ENCODE data around the gene CNKSR1. TPM values are rescaled to one million over a fixed set of nuclear protein-coding genes. Genes with fewer than 3 reads are reported as not detected.
"Not testable (repeated sequence)": the region's sequence is repeated elsewhere in the genome, so short reads cannot be mapped to it uniquely, and the experiment has no call there.

Gene CNKSR1
- total RNA-seq, 1 experiment from 2014 or later = 0.26 TPM

DNA sequence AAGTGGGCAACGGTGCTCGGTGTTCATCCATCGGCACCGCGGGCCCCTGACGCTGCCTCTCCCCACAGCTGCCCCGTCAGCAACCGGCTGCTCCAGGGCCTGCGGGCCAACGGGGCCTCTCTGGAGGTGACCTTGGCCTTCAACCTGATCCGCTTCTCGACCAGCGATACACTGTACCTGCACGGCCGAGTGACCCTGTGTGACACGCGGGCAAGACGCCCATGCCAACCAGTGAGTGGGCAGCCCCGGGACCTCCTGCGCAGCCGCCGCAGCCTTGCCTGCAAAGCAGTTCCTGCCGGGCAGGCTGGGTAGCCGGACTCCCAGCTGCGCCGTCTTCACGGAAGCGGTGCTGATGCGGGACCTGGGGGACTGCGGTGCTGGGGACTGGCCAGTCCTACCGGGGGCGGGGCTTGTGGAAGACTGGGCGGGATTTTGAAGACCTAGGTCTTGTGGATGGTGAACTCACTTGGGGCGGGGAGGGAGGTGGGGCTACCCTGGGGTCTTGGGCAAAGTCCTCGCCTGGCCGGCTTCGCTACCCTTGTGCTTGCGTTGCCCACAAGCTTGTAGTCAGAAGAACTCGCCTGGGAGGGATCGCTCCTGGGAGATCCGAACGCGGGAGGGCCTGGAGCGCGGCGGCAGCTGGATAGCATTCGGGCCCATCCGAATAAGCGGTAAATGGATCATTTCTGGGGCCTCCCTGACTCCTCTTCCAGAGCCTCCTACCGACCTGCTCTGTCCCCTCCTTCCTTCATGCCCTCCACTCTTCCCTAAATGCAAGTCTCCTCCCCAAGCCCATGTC is 47.9 kb downstream of the CNKSR1 start:
- no peak for DNase-seq (ENCODE audit: low read depth)

DNA sequence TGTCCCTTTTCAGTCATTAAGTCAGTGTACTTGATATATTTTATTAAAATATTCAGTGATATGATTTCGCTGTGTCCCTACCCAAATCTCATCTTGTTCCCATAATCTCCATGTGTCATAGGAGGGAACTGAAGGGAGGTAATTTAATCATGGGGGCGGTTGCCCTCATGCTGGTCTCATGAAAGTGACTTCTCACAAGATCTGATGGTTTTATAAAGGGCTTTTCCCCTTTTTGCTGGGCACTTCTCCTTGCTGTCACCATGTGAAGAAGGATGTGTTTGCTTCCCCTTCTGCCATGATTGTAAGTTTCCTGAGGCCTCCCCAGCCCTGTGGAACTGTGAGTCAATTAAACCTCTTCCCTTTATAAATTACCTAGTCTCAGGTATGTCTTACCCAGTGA is 53.4 kb downstream of the CNKSR1 start:
- DNase-seq (ENCODE audit: low read depth) = not testable (repeated sequence)

DNA sequence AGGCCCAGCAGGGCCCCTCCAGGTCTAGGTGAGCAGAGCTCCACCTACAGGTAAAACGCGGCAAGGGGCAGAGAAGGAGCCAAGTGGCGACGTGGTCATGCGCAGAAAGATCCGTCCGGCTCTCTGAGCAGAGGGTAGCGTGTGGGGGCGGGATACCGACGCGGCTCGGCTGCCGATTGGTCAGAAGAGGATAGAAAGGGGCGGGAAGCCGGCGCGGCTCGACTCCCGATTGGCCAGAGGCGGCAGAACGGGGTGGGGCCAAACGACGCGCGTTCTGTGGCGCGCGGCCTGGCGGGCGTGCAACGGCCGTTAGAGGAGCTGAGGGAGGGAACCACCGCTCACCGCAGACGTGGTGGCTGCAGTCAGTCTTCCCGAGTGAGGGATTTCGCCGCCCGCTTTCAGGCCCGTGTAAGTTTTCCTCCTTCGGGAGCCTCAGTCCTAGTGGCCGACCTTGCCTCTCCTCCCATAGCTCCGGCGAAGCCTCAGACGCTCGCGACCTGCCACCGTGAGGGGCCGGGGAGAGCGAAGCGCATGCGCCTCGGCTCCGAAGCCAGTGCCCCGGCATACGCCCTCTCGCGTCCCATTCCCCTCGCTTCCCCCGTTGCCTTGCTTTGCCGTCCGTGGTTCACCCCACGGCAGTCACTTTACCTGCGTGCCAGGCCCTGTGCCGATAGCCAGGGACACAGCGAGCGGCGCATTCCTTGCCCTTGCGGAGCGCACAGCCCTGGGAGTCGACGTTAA is 56.8 kb downstream of the CNKSR1 start, which contains the start of gene CEP85:
TSS of gene CEP85 (plus strand) at position 298 of the 741 bp plus-strand sequence. CDS start 5,584 bp downstream, outside the sequence.
- DNase-seq (ENCODE audit: low read depth) = peak; percentile 96

DNA sequence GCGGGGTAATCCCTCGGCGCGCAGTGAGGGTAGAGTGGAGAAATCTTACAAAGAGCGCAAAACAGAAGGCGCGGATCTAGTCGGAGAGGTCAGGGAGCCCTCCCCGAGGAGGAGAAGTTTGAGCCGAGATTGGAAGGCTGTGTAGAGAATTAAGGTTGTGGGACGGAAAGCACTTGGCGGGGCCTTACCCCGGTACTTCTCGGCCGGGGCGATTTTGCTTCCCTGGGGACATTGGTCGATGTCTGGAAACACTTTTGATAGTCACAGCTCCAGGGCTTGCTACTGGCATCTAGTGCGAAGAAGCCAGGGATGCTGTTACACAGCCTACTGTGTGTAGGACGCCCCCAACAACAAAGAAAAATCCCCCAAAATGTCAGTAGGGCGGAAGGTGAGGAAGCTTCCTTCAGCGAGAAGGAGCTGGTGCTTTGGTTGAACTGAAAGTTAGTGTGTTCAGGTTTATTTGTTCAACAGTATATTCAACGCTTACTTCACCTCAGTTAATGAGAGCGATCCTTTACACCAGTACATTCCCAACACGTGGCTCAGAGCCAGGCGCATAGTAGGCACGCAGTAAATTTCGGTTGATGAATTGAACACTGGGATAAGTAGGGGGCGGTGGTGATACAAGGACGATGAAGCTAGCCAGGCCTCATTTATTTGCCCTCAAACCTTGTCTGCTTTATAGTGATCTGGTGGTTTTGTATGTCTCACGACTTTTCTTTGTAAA is 57.5 kb downstream of the CNKSR1 start:
- DNase-seq (ENCODE audit: low read depth) = peak; percentile 29

DNA sequence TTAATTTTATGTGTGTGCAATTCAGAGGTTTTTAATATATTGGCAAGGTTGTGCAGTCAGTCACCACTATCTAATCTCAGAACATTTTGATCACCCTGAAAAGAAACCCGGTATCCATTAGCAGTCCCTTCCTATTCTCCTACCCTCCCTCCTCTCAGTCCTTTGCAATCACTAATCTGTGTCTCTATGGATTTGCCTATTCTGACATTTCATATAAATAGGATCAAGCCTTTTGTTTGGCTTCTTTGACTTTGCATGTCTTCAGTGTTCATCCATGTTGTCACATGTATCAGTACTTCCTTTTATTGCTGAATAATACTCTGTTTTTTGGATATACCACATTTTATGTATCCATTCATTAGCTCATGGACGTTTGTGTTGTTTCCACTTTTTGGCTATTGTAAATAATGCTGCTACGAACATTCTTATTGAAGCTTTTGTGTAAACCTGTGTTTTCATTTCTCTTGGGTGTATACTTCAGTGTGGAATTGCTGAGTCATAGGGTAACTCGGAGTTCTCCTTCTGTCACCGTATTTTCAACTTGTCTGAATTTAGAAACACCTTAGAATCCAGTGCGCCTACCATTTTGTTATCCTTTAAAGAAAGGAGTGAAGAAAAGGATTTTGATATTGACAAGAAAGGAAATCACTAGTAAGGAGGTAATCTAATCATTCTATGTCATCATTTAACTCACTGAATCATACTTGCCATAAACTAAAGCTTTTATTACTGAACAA is 60.1 kb downstream of the CNKSR1 start:
- peak; percentile 3 for DNase-seq (ENCODE audit: low read depth)

Other genes with a start within 250 kb of the CNKSR1 start
- 5.4 and 7.1 TPM in 2 replicates for gene PAFAH2, start 179.4 kb upstream of the CNKSR1 start, total RNA-seq (2014; rRNA removed; shearing (Covaris generic))
- gene EXTL1, start 155.7 kb upstream of the CNKSR1 start, total RNA-seq (2014; rRNA removed; shearing (Covaris generic)) = not detected in 2 replicates
- not detected in 2 replicates for gene SLC30A2, start 131.4 kb upstream of the CNKSR1 start, total RNA-seq (2014; rRNA removed; shearing (Covaris generic))
- gene TRIM63, start 109.9 kb upstream of the CNKSR1 start, total RNA-seq (2014; rRNA removed; shearing (Covaris generic)) = not detected in 2 replicates
- gene PDIK1L, start 65.7 kb upstream of the CNKSR1 start, total RNA-seq (2014; rRNA removed; shearing (Covaris generic)) = 4.0 and 4.5 TPM in 2 replicates
- gene FAM110D, start 18.4 kb upstream of the CNKSR1 start, total RNA-seq (2014; rRNA removed; shearing (Covaris generic)) = 0.10 and 0.19 TPM in 2 replicates
- not detected in 2 replicates for gene C1orf232, start 8.5 kb upstream of the CNKSR1 start, total RNA-seq (2014; rRNA removed; shearing (Covaris generic))
- gene ZNF593, start 7.6 kb upstream of the CNKSR1 start, total RNA-seq (2014; rRNA removed; shearing (Covaris generic)) = 51.1 and 51.9 TPM in 2 replicates
- not detected in 2 replicates for gene ZNF593OS, start 5.7 kb upstream of the CNKSR1 start, total RNA-seq (2014; rRNA removed; shearing (Covaris generic))
- not detected in 2 replicates for gene CATSPER4, start 13.1 kb downstream of the CNKSR1 start, total RNA-seq (2014; rRNA removed; shearing (Covaris generic))
- gene CEP85, start 56.7 kb downstream of the CNKSR1 start, total RNA-seq (2014; rRNA removed; shearing (Covaris generic)) = 15.5 and 18.3 TPM in 2 replicates
- 143 and 314 TPM in 2 replicates for gene SH3BGRL3, start 102.6 kb downstream of the CNKSR1 start, total RNA-seq (2014; rRNA removed; shearing (Covaris generic))
- gene UBXN11, start 129.1 kb downstream of the CNKSR1 start, total RNA-seq (2014; rRNA removed; shearing (Covaris generic)) = 4.0 and 4.5 TPM in 2 replicates
- not detected in 2 replicates for gene CD52, start 140.5 kb downstream of the CNKSR1 start, total RNA-seq (2014; rRNA removed; shearing (Covaris generic))
- gene CRYBG2, start 176.6 kb downstream of the CNKSR1 start, total RNA-seq (2014; rRNA removed; shearing (Covaris generic)) = 0.03 and 0.27 TPM in 2 replicates
- gene ZNF683, start 195.3 kb downstream of the CNKSR1 start, total RNA-seq (2014; rRNA removed; shearing (Covaris generic)) = not detected in 2 replicates
- gene LIN28A, start 233.3 kb downstream of the CNKSR1 start, total RNA-seq (2014; rRNA removed; shearing (Covaris generic)) = not detected in 2 replicates

Measured in HT1080 (cell line).